Panc1 (cell line): Measurements from ENCODE around the gene TLCD3A. TPM values are rescaled to one million over a fixed set of nuclear protein-coding genes. Genes with fewer than 3 reads are reported as not detected.

Source experiments
- ATAC-seq: fragments of 200-7000 bp; cut with Tn5 transposase; 2 replicates; pipeline ENCODE4 v1.9.1; 2020; ENCODE audit warnings: mild to moderate bottlenecking, moderate library complexity
- BruUV-seq: library from RNA; stranded (reverse); fragments of 400-500 nt; replicated peaks from 2 replicates; lab custom pipeline; 2021; lab: Mats Ljungman, UMichigan
- CTCF ChIA-PET: fragments of 300-600 bp; sonication (Branson Sonifier 250); formaldehyde crosslinking; loops from one replicate; lab custom pipeline; 2022; ENCODE audit warnings: antibody characterized with exemption; lab: Charles Lee
- POLR2A ChIA-PET: fragments of 300-600 bp; sonication (Branson Sonifier 250); formaldehyde crosslinking; loops from one replicate; lab custom pipeline; 2022; ENCODE audit warnings: antibody characterized with exemption; lab: Charles Lee
- DNase-seq: peaks from one replicate; pipeline ENCODE4 v3.0.0-alpha.2; 2010; ENCODE audit warnings: low read depth, low spot score
- H3K27ac ChIP-seq: 2 replicates; pipeline ENCODE4 v1.5.1; 2011; ENCODE audit warnings: mild to moderate bottlenecking, low read length, inconsistent platforms
- H3K27me3 ChIP-seq: fragments of 200-500 bp; sonication (Bioruptor generic); 2 replicates; pipeline ENCODE4 v1.6.0; 2014; ENCODE audit warnings: low read length, inconsistent platforms; ENCODE audit not compliant: control insufficient read depth, insufficient read depth
- H3K36me3 ChIP-seq: fragments of 200-500 bp; sonication (Bioruptor generic); 2 replicates; pipeline ENCODE4 v1.5.1; 2014; ENCODE audit warnings: inconsistent platforms, mild to moderate bottlenecking, low read length, moderate library complexity; ENCODE audit not compliant: control insufficient read depth, insufficient read depth
- H3K4me1 ChIP-seq: 2 replicates; pipeline ENCODE4 v1.5.1; 2011; ENCODE audit warnings: inconsistent platforms, mild to moderate bottlenecking, low read length, moderate library complexity; ENCODE audit not compliant: control insufficient read depth, insufficient read depth
- H3K4me3 ChIP-seq, 2 experiments: 2 replicates each; pipeline ENCODE4 v1.5.1; 2011 to 2012; ENCODE audit warnings: low read depth in 2 of 2, low read length in 2 of 2, mild to moderate bottlenecking in 2 of 2, inconsistent platforms in 1 of 2, moderate library complexity in 1 of 2
- H3K9me3 ChIP-seq: fragments of 200-500 bp; sonication (Bioruptor generic); 2 replicates; pipeline ENCODE4 v1.5.1; 2014; ENCODE audit warnings: low read depth, mild to moderate bottlenecking, inconsistent platforms, low read length, moderate library complexity; ENCODE audit not compliant: control insufficient read depth, insufficient read depth
- CTCF ChIP-seq: fragments of 450-650 bp; IDR thresholded peaks from 2 replicates; pipeline ENCODE4 v1.5.1; 2017; ENCODE audit warnings: mild to moderate bottlenecking
- POLR2AphosphoS5 ChIP-seq: IDR thresholded peaks from 2 replicates; pipeline ENCODE4 v1.6.1; 2012; ENCODE audit warnings: mild to moderate bottlenecking, low read depth, low read length, moderate library complexity
- REST ChIP-seq, 2 experiments: IDR thresholded peaks; 2 replicates each; pipeline ENCODE4 v1.6.1; 2011 to 2012; ENCODE audit warnings: low read depth in 2 of 2, control low read depth in 1 of 2, low read length in 1 of 2, mild to moderate bottlenecking in 1 of 2, moderate library complexity in 1 of 2; ENCODE audit not compliant: insufficient read depth in 1 of 2
- SIN3A ChIP-seq: IDR thresholded peaks from 2 replicates; pipeline ENCODE4 v1.6.1; 2012; ENCODE audit warnings: low read depth, mild to moderate bottlenecking, low read length, moderate library complexity, borderline replicate concordance; ENCODE audit not compliant: insufficient read depth
- TCF7L2 ChIP-seq: IDR thresholded peaks from 2 replicates; pipeline ENCODE4 v1.6.1; 2011; ENCODE audit warnings: mild to moderate bottlenecking, low read depth, low read length, inconsistent platforms
- in situ Hi-C: cut with HindIII; loops from 2 replicates; pipeline ENCODE4 v1.10.0; 2016; ENCODE audit warnings: low sequenced_read_pairs, low pct_unique_long_range_greater_than_20kb
- intact Hi-C: fragments of 100-400 bp; cut with micrococcal nuclease; formaldehyde crosslinking; loops from one replicate; pipeline ENCODE4 v1.10.0; 2022; ENCODE audit not compliant: unreplicated experiment
- total RNA-seq: library from RNA; stranded (reverse); gene quantifications from one replicate; pipeline ENCODE4 v1.2.1, GENCODE V29; 2021; ENCODE audit not compliant: unreplicated experiment

The TLCD3A gene
- total RNA-seq, 1 experiment from 2014 or later: 30.4 TPM

- Histone ChIP-seq H3K36me3 (no peaks in the 10 kb centered on the region; the same call in 1 of the 2 replicates), H3K9me3 (no peaks in the 10 kb centered on the region), H3K27ac (no peak overlapping the region), H3K4me3 (no peak overlapping the region), H3K4me1 (no peaks in the 10 kb centered on the region), H3K27me3 (no peaks in the 10 kb centered on the region)
- intact Hi-C loops (no loop called here), in situ Hi-C loops (no loop called here)
- no TSS peak for BruUV-seq
- CTCF ChIA-PET: no interaction called here
- POLR2A ChIA-PET: no interaction called here
- DNase-seq (no peak), ATAC-seq (no peak)
- no peak for TF ChIP-seq REST (IDR thresholded peaks at IDR 0.05; ENCODE audit: insufficient read depth in 1 of 2, low read depth in 2 of 2, low read length in 1 of 2)
- TF ChIP-seq CTCF: no peak
- no peak for TF ChIP-seq POLR2AphosphoS5
- TF ChIP-seq SIN3A: no peak
- no peak for TF ChIP-seq TCF7L2
These were observed 48.7 kb upstream of the TLCD3A start for GRCh38 chr17:683499-684254.

- TF ChIP-seq SIN3A (no peak), REST (IDR thresholded peaks at IDR 0.05; ENCODE audit: insufficient read depth in 1 of 2, low read depth in 2 of 2, low read length in 1 of 2) (no peak), TCF7L2 (no peak), POLR2AphosphoS5 (no peak), CTCF (no peak)
- ATAC-seq (no peak), DNase-seq (no peak)
- H3K36me3 ChIP-seq: no peaks in the 10 kb centered on the region; the same call in 1 of the 2 replicates
- POLR2A ChIA-PET: interaction anchor here (0.6 kb wide), 1 partner anchor 110 kb away, joined by 3 read pairs; no protein-coding TSS in a partner anchor
- no peaks in the 10 kb centered on the region for H3K9me3 ChIP-seq
- no TSS peak for BruUV-seq
- CTCF ChIA-PET: no interaction called here
- no peak overlapping the region for H3K4me3 ChIP-seq
- in situ Hi-C loops: no loop called here
- H3K4me1 ChIP-seq: no peaks in the 10 kb centered on the region
- no peak overlapping the region for H3K27ac ChIP-seq
- H3K27me3 ChIP-seq: no peaks in the 10 kb centered on the region
- intact Hi-C loops: no loop called here
These were observed 47.4 kb upstream of the TLCD3A start for GRCh38 chr17:685006-685405.
